ENCODE data around the gene DLGAP1. TPM values are rescaled to one million over a fixed set of nuclear protein-coding genes. Genes with fewer than 3 reads are reported as not detected.

The DLGAP1 gene
- total RNA-seq, 1 donor from 2014 or later, result not detected

GRCh38 chr18:3874125-3874524 lies 581.0 kb downstream of the DLGAP1 start:
- intact Hi-C loops (cut with micrococcal nuclease), result no loop called here

- intact Hi-C loops (cut with micrococcal nuclease), result no loop called here
Observed at GRCh38 chr18:3873698-3874097, 581.4 kb downstream of the DLGAP1 start.

- intact Hi-C loops (cut with micrococcal nuclease), result no loop called here
Observed at GRCh38 chr18:3873211-3873610, 581.9 kb downstream of the DLGAP1 start.

GRCh38 chr18:3872641-3873040 lies 582.5 kb downstream of the DLGAP1 start:
- intact Hi-C loops (cut with micrococcal nuclease), result no loop called here

GRCh38 chr18:3871687-3872086 lies 583.4 kb downstream of the DLGAP1 start:
- intact Hi-C loops (cut with micrococcal nuclease), result no loop called here

GRCh38 chr18:3870914-3871313 lies 584.2 kb downstream of the DLGAP1 start:
- intact Hi-C loops (cut with micrococcal nuclease), result no loop called here

GRCh38 chr18:3869848-3870247 lies 585.3 kb downstream of the DLGAP1 start:
- intact Hi-C loops (cut with micrococcal nuclease), result no loop called here

GRCh38 chr18:3867864-3868311 lies 587.2 kb downstream of the DLGAP1 start:
- intact Hi-C loops (cut with micrococcal nuclease), result no loop called here

GRCh38 chr18:3867236-3867635 lies 587.9 kb downstream of the DLGAP1 start:
- intact Hi-C loops (cut with micrococcal nuclease), result no loop called here

- intact Hi-C loops (cut with micrococcal nuclease), result no loop called here
Observed at GRCh38 chr18:3864669-3865298, 590.3 kb downstream of the DLGAP1 start.

- intact Hi-C loops (cut with micrococcal nuclease), result no loop called here
Observed at GRCh38 chr18:3863593-3863992, 591.5 kb downstream of the DLGAP1 start.

GRCh38 chr18:3863006-3863405 lies 592.1 kb downstream of the DLGAP1 start:
- intact Hi-C loops (cut with micrococcal nuclease), result no loop called here

- intact Hi-C loops (cut with micrococcal nuclease), result no loop called here
Observed at GRCh38 chr18:3861495-3861894, 593.6 kb downstream of the DLGAP1 start.

- intact Hi-C loops (cut with micrococcal nuclease), result no loop called here
Observed at GRCh38 chr18:3857544-3857943, 597.6 kb downstream of the DLGAP1 start.

GRCh38 chr18:3855966-3856365 lies 599.1 kb downstream of the DLGAP1 start:
- intact Hi-C loops (cut with micrococcal nuclease), result no loop called here

GRCh38 chr18:3852321-3852720 lies 602.8 kb downstream of the DLGAP1 start:
- intact Hi-C loops (cut with micrococcal nuclease), result no loop called here

GRCh38 chr18:3851159-3851558 lies 603.9 kb downstream of the DLGAP1 start:
- intact Hi-C loops (cut with micrococcal nuclease), result no loop called here

GRCh38 chr18:3848316-3848715 lies 606.8 kb downstream of the DLGAP1 start:
- intact Hi-C loops (cut with micrococcal nuclease), result no loop called here

- intact Hi-C loops (cut with micrococcal nuclease), result no loop called here
Observed at GRCh38 chr18:3845161-3845560, 609.9 kb downstream of the DLGAP1 start.

- intact Hi-C loops (cut with micrococcal nuclease), result no loop called here
Observed at GRCh38 chr18:3842844-3843243, 612.3 kb downstream of the DLGAP1 start.

- intact Hi-C loops (cut with micrococcal nuclease), result no loop called here
Observed at GRCh38 chr18:3840766-3841165, 614.3 kb downstream of the DLGAP1 start.

- intact Hi-C loops (cut with micrococcal nuclease), result no loop called here
Observed at GRCh38 chr18:3839581-3839981, 615.5 kb downstream of the DLGAP1 start.

- intact Hi-C loops (cut with micrococcal nuclease), result no loop called here
Observed at GRCh38 chr18:3836483-3837335, 618.4 kb downstream of the DLGAP1 start.
